HCT116 (cell line): ENCODE data around the gene TFE3. TPM values are rescaled to one million over a fixed set of nuclear protein-coding genes. Genes with fewer than 3 reads are reported as not detected.

Experiments
- ATAC-seq: fragments of 200-7000 bp; cut with Tn5 transposase; 2 replicates; pipeline ENCODE4 v1.9.1; 2020; ENCODE audit warnings: mild to moderate bottlenecking, moderate library complexity
- BruUV-seq: library from RNA; stranded (reverse); fragments of 400-500 nt; replicated peaks from 2 replicates; lab custom pipeline; 2021; lab: Mats Ljungman, UMichigan
- CTCF ChIA-PET: fragments of 300-600 bp; sonication (Branson Sonifier 250); formaldehyde crosslinking; loops from one replicate; lab custom pipeline; 2021; ENCODE audit warnings: antibody characterized with exemption; lab: Charles Lee
- POLR2A ChIA-PET: fragments of 300-600, 350-600 bp; sonication (Branson Sonifier 250); formaldehyde crosslinking; loops from one replicate; lab custom pipeline; 2021; ENCODE audit warnings: antibody characterized with exemption; lab: Charles Lee
- RAD21 ChIA-PET, 2 experiments: fragments of 300-600 bp; sonication (Branson Sonifier 250); formaldehyde crosslinking; loops; one replicate each; lab custom pipeline; 2023; ENCODE audit warnings: low total read pairs in 2 of 2; ENCODE audit not compliant: uncharacterized antibody in 2 of 2, unreplicated experiment in 2 of 2, low non-redundant PET in 1 of 2; lab: Charles Lee
- DNase-seq: peaks from one replicate; pipeline ENCODE4 v3.0.0-alpha.2; 2010; ENCODE audit warnings: low read depth, low spot score
- H2AFZ ChIP-seq: fragments of 200-600 bp; shearing (Covaris generic), sonication (generic); 2 replicates; pipeline ENCODE4 v1.6.1; 2017; ENCODE audit warnings: low read depth, mixed run types, mixed read lengths, antibody characterized with exemption, low read length; ENCODE audit not compliant: poor library complexity, severe bottlenecking
- H3K27ac ChIP-seq: 2 replicates; pipeline ENCODE4 v1.5.1; 2012; ENCODE audit warnings: low read depth, low read length
- H3K27me3 ChIP-seq: fragments of 200-600 bp; sonication (generic); 2 replicates; pipeline ENCODE4 v1.6.1; 2016; ENCODE audit warnings: mixed run types, low read length, mixed read lengths; ENCODE audit not compliant: insufficient read depth
- H3K36me3 ChIP-seq, 2 experiments: fragments of 200-500 bp in 1 of 2; fragments of 200-600 bp in 1 of 2; sonication (Bioruptor generic) in 1 of 2; sonication (generic) in 1 of 2; 2 replicates each; pipeline versions ENCODE4 v1.5.1 to v1.6.1; 2014 to 2016; ENCODE audit warnings: low read length in 2 of 2, inconsistent platforms in 1 of 2, mixed read lengths in 1 of 2, mixed run types in 1 of 2; ENCODE audit not compliant: insufficient read depth in 2 of 2, control insufficient read depth in 1 of 2
- H3K4me1 ChIP-seq, 2 experiments: fragments of 200-600 bp in 1 of 2; sonication (generic) in 1 of 2; 2 replicates each; pipeline versions ENCODE4 v1.5.1 to v1.6.1; 2012 to 2017; ENCODE audit warnings: low read length in 2 of 2, inconsistent platforms in 1 of 2, mild to moderate bottlenecking in 1 of 2, mixed read lengths in 1 of 2, mixed run types in 1 of 2, moderate library complexity in 1 of 2; ENCODE audit not compliant: insufficient read depth in 2 of 2, control insufficient read depth in 1 of 2
- H3K4me2 ChIP-seq: fragments of 200-600 bp; sonication (generic); 2 replicates; pipeline ENCODE4 v1.6.1; 2017; ENCODE audit warnings: mixed run types, low read length, mixed read lengths
- H3K4me3 ChIP-seq, 2 experiments: fragments of 200-600 bp in 1 of 2; sonication (generic) in 1 of 2; replicated peaks in 1 of 2; 2 replicates each; pipeline ENCODE4 v1.5.1; 2011 to 2016; ENCODE audit warnings: low read length in 2 of 2, control low read depth in 1 of 2, low read depth in 1 of 2, mild to moderate bottlenecking in 1 of 2, mixed read lengths in 1 of 2, mixed run types in 1 of 2
- H3K79me2 ChIP-seq: fragments of 200-600 bp; sonication (generic); 2 replicates; pipeline ENCODE4 v1.6.1; 2017; ENCODE audit warnings: mild to moderate bottlenecking, mixed run types, low read length, moderate library complexity, mixed read lengths; ENCODE audit not compliant: insufficient read depth
- H3K9ac ChIP-seq: fragments of 200-600 bp; sonication (generic); 2 replicates; pipeline ENCODE4 v1.6.1; 2016; ENCODE audit warnings: low read length, mixed read lengths
- H3K9me2 ChIP-seq: fragments of 200-600 bp; sonication (generic), shearing (Covaris generic); 2 replicates; pipeline ENCODE4 v1.6.1; 2017; ENCODE audit warnings: mixed run types, mild to moderate bottlenecking, moderate library complexity; ENCODE audit not compliant: insufficient read depth
- H3K9me3 ChIP-seq, 2 experiments: fragments of 200-500 bp in 1 of 2; fragments of 200-600 bp in 1 of 2; sonication (Bioruptor generic) in 1 of 2; sonication (generic) in 1 of 2; 2 replicates each; pipeline ENCODE4 v1.6.1; 2014 to 2017; ENCODE audit warnings: low read length in 2 of 2, mixed read lengths in 2 of 2, inconsistent platforms in 1 of 2, low read depth in 1 of 2, mild to moderate bottlenecking in 1 of 2, mixed run types in 1 of 2, moderate library complexity in 1 of 2; ENCODE audit not compliant: control insufficient read depth in 1 of 2, insufficient read depth in 1 of 2
- H4K20me1 ChIP-seq: fragments of 200-600 bp; sonication (generic), shearing (Covaris generic); 2 replicates; pipeline ENCODE4 v1.6.1; 2017; ENCODE audit warnings: mixed run types, mild to moderate bottlenecking, moderate library complexity; ENCODE audit not compliant: insufficient read depth
- ELF1 ChIP-seq: IDR thresholded peaks from 2 replicates; pipeline ENCODE4 v1.6.1; 2012; ENCODE audit warnings: low read depth, borderline replicate concordance
- EZH2phosphoT487 ChIP-seq: fragments of 200-600 bp; IDR thresholded peaks from 2 replicates; pipeline ENCODE4 v1.6.1; 2018; ENCODE audit warnings: antibody characterized with exemption, borderline replicate concordance
- JUND ChIP-seq: IDR thresholded peaks from 2 replicates; pipeline ENCODE4 v1.6.1; 2012
- POLR2A ChIP-seq: IDR thresholded peaks from 2 replicates; pipeline ENCODE4 v1.7.0; 2011; ENCODE audit warnings: borderline replicate concordance; ENCODE audit not compliant: insufficient read depth, insufficient read length; ENCODE audit errors: extremely low read depth
- RAD21 ChIP-seq: IDR thresholded peaks from 2 replicates; pipeline ENCODE4 v1.6.1; 2012; ENCODE audit warnings: low read depth, mild to moderate bottlenecking
- SIN3A ChIP-seq: IDR thresholded peaks from 2 replicates; pipeline ENCODE4 v1.6.1; 2012; ENCODE audit warnings: low read depth
- SP1 ChIP-seq: IDR thresholded peaks from 2 replicates; pipeline ENCODE4 v1.6.1; 2012; ENCODE audit warnings: low read depth
- YY1 ChIP-seq: IDR thresholded peaks from 2 replicates; pipeline ENCODE4 v1.6.1; 2011; ENCODE audit warnings: low read length, low read depth, moderate library complexity, mild to moderate bottlenecking; ENCODE audit not compliant: insufficient replicate concordance; ENCODE audit errors: extremely low read depth
- ZFX ChIP-seq: fragments of 450-650 bp; IDR thresholded peaks from 2 replicates; pipeline ENCODE4 v1.6.1; 2017
- intact Hi-C: fragments of 100-400 bp; cut with micrococcal nuclease; formaldehyde crosslinking; loops from 2 replicates; pipeline ENCODE4 v1.10.0; 2022
- total RNA-seq: library from RNA; stranded (reverse); gene quantifications from one replicate; pipeline ENCODE4 v1.2.1, GENCODE V29; 2021; ENCODE audit not compliant: unreplicated experiment
- TF ChIP-seq, protein P1 (sequence below): IDR thresholded peaks from 2 replicates; pipeline ENCODE4 v1.6.1; 2012
- TF ChIP-seq, protein P2 (sequence below): IDR thresholded peaks from 2 replicates; pipeline ENCODE4 v1.6.1; 2011; ENCODE audit warnings: mild to moderate bottlenecking, low read length, moderate library complexity; ENCODE audit not compliant: insufficient replicate concordance; ENCODE audit errors: extremely low read depth

Gene TFE3
- total RNA-seq, 1 experiment from 2014 or later, result 17.1 TPM

DNA sequence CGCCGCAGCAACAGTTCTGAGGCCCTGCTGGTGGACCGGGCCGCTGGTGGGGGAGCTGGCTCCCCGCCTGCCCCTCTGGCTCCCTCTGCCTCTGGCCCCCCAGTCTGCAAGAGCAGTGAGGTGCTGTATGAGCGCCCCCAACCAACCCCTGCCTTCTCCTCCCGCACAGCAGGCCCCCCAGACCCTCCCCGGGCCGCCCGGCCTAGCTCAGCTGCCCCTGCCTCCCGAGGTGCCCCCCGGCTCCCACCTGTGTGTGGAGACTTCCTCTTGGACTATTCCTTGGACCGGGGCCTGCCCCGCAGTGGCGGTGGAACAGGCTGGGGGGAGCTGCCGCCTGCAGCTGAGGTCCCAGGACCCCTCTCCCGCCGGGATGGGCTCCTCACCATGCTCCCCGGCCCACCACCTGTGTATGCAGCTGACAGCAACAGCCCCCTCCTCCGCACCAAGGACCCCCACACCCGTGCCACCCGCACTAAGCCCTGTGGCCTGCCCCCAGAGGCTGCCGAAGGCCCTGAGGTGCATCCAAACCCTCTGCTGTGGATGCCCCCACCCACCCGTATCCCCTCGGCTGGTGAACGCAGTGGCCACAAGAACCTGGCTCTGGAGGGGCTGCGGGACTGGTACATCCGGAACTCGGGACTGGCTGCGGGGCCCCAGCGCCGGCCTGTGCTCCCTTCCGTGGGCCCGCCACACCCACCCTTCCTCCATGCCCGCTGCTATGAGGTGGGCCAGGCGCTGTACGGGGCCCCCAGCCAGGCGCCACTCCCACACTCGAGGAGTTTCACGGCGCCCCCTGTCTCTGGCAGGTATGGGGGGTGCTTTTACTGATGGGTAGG lies 24.3 kb upstream of the TFE3 start:
- Histone ChIP-seq H3K9me2 (no peaks in the 10 kb centered on the region), H3K9me3 (no peaks in the 10 kb centered on the region), H4K20me1 (no peaks in the 10 kb centered on the region), H3K36me3 (no peaks in the 10 kb centered on the region), H3K4me1 (no peaks in the 10 kb centered on the region), H3K4me3 (no peak overlapping the region), H3K27me3 (no peaks in the 10 kb centered on the region), H3K27ac (no peak overlapping the region), H2AFZ (no peak overlapping the region), H3K79me2 (no peaks in the 10 kb centered on the region), H3K4me2 (no peak overlapping the region), H3K9ac (no peak overlapping the region)
- ChIA-PET RAD21 (no interaction called here), POLR2A (no interaction called here), CTCF (no interaction called here)
- no peak for DNase-seq
- BruUV-seq, result no TSS peak
- no peak for ATAC-seq
- TF ChIP-seq SIN3A, result no peak
- TF ChIP-seq ZFX, result no peak
- TF ChIP-seq, protein P1, sequence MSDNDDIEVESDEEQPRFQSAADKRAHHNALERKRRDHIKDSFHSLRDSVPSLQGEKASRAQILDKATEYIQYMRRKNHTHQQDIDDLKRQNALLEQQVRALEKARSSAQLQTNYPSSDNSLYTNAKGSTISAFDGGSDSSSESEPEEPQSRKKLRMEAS, result no peak
- no peak for TF ChIP-seq YY1
- no peak for TF ChIP-seq POLR2A
- no peak for TF ChIP-seq RAD21
- TF ChIP-seq EZH2phosphoT487, result no peak
- TF ChIP-seq, protein P2, sequence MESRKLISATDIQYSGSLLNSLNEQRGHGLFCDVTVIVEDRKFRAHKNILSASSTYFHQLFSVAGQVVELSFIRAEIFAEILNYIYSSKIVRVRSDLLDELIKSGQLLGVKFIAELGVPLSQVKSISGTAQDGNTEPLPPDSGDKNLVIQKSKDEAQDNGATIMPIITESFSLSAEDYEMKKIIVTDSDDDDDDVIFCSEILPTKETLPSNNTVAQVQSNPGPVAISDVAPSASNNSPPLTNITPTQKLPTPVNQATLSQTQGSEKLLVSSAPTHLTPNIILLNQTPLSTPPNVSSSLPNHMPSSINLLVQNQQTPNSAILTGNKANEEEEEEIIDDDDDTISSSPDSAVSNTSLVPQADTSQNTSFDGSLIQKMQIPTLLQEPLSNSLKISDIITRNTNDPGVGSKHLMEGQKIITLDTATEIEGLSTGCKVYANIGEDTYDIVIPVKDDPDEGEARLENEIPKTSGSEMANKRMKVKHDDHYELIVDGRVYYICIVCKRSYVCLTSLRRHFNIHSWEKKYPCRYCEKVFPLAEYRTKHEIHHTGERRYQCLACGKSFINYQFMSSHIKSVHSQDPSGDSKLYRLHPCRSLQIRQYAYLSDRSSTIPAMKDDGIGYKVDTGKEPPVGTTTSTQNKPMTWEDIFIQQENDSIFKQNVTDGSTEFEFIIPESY, result no peak
- no peak for TF ChIP-seq SP1
- no peak for TF ChIP-seq ELF1
- no peak for TF ChIP-seq JUND
- intact Hi-C loops, result no loop called here
